ENCODE results near the gene ATXN7L2.

The ATXN7L2 gene

DNA sequence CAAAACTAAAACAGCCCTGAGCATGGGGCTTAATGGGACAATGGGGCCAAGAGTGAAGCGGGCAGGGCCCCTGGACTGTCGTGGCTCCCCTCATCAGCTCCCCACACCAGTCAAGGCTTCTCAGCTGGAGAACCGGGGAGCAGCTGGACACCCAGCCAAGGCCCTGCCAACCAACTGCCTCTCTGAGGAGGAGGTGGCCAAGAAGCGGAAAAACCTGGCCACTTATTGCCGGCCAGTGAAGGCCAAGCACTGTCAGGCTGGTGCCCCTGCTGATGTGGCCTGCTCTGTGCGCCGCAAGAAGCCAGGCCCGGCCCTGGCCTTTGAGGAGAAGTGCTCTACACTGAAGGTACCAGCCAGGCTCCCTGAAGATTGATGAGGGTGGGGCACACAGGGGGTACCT, 7.7 kb downstream of the ATXN7L2 start:
- H3K4me3 ChIP-seq (ENCODE audit: low read depth, low read length) = no peak overlapping the region
- no peak for DNase-seq (ENCODE audit: low read depth)
- TF ChIP-seq CTCF (IDR thresholded peaks at IDR 0.05; ENCODE audit: low read depth, low read length) (no peak), POLR2A (IDR thresholded peaks at IDR 0.05; ENCODE audit: extremely low read depth, insufficient read length) (no peak)

GRCh38 chr1:109492779-109493178, 9.1 kb downstream of the ATXN7L2 start:
- no peak for DNase-seq (ENCODE audit: low read depth)
- H3K4me3 ChIP-seq (ENCODE audit: low read depth, low read length) = no peak overlapping the region
- no peak for TF ChIP-seq MAX (IDR thresholded peaks at IDR 0.05; ENCODE audit: low read depth, low read length)
- TF ChIP-seq POLR2A (IDR thresholded peaks at IDR 0.05; ENCODE audit: extremely low read depth, insufficient read length) = no peak
- TF ChIP-seq MYC (IDR thresholded peaks at IDR 0.05; ENCODE audit: low read depth, low read length) = no peak
- TF ChIP-seq CTCF (IDR thresholded peaks at IDR 0.05; ENCODE audit: low read depth, low read length) = no peak

DNA sequence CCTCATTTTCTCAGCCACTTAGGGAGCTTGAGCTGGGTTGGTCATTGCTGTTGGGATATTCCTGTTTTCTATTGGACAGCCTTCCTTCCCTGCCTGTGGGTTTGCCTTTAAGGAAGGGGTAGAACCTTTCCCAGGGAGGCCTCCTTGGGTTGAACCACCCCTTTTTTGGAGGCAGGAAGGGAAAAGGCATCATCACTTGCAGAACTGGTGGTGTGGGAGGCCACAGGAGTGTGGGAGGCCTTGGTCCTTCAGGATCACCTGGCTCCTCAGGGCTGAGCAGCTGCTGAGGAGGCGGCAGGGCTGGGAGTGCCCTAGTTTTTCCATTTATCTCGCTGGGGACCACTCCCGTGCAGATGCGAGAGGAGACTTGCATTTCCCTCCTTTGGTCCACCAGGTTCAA, 9.5 kb downstream of the ATXN7L2 start:
- TF ChIP-seq CTCF (IDR thresholded peaks at IDR 0.05; ENCODE audit: low read depth, low read length) (no peak), MAX (IDR thresholded peaks at IDR 0.05; ENCODE audit: low read depth, low read length) (no peak), MYC (IDR thresholded peaks at IDR 0.05; ENCODE audit: low read depth, low read length) (no peak), POLR2A (IDR thresholded peaks at IDR 0.05; ENCODE audit: extremely low read depth, insufficient read length) (no peak)
- no peak overlapping the region for H3K4me3 ChIP-seq (ENCODE audit: low read depth, low read length)
- DNase-seq (ENCODE audit: low read depth) = no peak

- peak; percentile 88 for DNase-seq (ENCODE audit: low read depth)
- peak; percentile 64 for TF ChIP-seq POLR2A (IDR thresholded peaks at IDR 0.05; ENCODE audit: extremely low read depth, insufficient read length)
- TF ChIP-seq CTCF (IDR thresholded peaks at IDR 0.05; ENCODE audit: low read depth, low read length) = peak; percentile 85
- no peak for TF ChIP-seq MYC (IDR thresholded peaks at IDR 0.05; ENCODE audit: low read depth, low read length)
- H3K4me3 ChIP-seq (ENCODE audit: low read depth, low read length) = peak within 1 kb of the TSS; percentile 86
Observed at GRCh38 chr1:109493805-109494539, 10.3 kb downstream of the ATXN7L2 start, which contains the start of gene CYB561D1. Gene CYB561D1, plus strand, starts transcription at chr1:109494094. Its CDS starts 46 bp downstream, at chr1:109494140.

GRCh38 chr1:109495738-109496137, 12.0 kb downstream of the ATXN7L2 start:
- TF ChIP-seq POLR2A (IDR thresholded peaks at IDR 0.05; ENCODE audit: extremely low read depth, insufficient read length) (no peak), CTCF (IDR thresholded peaks at IDR 0.05; ENCODE audit: low read depth, low read length) (no peak), MYC (IDR thresholded peaks at IDR 0.05; ENCODE audit: low read depth, low read length) (no peak), MAX (IDR thresholded peaks at IDR 0.05; ENCODE audit: low read depth, low read length) (no peak)
- no peak for DNase-seq (ENCODE audit: low read depth)

More at GRCh38 chr1:109495738-109496137, 12.0 kb downstream of the ATXN7L2 start:
- no peak overlapping the region for H3K4me3 ChIP-seq (ENCODE audit: low read depth, low read length)
